SK-N-SH treated with all-trans-retinoic acid at 6 μM for 48 hours (cell line): ENCODE data around the gene LPIN2.
"Not testable (repeated sequence)": the region's sequence is repeated elsewhere in the genome, so short reads cannot be mapped to it uniquely, and the experiment has no call there.

Experiments
- CREB5 ChIP-seq: fragments of 250-450 bp; sonication (Bioruptor Pico); IDR thresholded peaks from 2 replicates; pipeline ENCODE4 v1.5.1; 2020; ENCODE audit warnings: low read depth, mild to moderate bottlenecking, moderate library complexity
- ISL1 ChIP-seq: fragments of 250-450 bp; sonication (Bioruptor Pico); IDR thresholded peaks from 2 replicates; pipeline ENCODE4 v2.1.2; 2022; ENCODE audit warnings: mild to moderate bottlenecking, moderate library complexity
- PPARA ChIP-seq: fragments of 250-450 bp; sonication (Bioruptor Pico); IDR thresholded peaks from 2 replicates; pipeline ENCODE4 v1.5.0; 2020; ENCODE audit warnings: mild to moderate bottlenecking, borderline replicate concordance
- ZFP3 ChIP-seq: fragments of 250-450 bp; sonication (Bioruptor Pico); IDR thresholded peaks from 2 replicates; pipeline ENCODE4 v1.5.0; 2020; ENCODE audit warnings: mild to moderate bottlenecking, moderate library complexity
- TF ChIP-seq, protein P1 (sequence below): fragments of 250-450 bp; sonication (Bioruptor Pico); IDR thresholded peaks from 2 replicates; pipeline ENCODE4 v1.8.0; 2020; ENCODE audit warnings: mild to moderate bottlenecking, moderate library complexity, borderline replicate concordance

DNA sequence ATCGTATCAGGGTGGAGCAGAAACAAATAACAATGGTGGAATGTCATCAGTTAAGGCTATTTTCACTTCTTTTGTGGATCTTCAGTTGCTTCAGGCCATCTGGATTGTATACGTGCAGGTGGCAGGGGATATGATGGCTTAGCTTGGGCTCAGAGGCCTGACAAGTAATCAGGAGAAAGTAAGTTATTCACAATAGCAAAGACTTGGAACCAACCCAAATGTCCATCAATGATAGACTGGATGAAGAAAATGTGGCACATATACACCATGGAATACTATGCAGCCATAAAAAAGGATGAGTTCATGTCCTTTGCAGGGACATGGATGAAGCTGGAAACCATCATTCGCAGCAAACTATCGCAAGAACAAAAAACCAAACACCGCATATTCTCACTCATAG lies 10.7 kb upstream of the LPIN2 start:
- TF ChIP-seq ISL1 (CRISPR knock-in tag); CREB5; ZFP3 (CRISPR knock-in tag); PPARA (CRISPR knock-in tag): not testable (repeated sequence)
- TF ChIP-seq, protein P1, sequence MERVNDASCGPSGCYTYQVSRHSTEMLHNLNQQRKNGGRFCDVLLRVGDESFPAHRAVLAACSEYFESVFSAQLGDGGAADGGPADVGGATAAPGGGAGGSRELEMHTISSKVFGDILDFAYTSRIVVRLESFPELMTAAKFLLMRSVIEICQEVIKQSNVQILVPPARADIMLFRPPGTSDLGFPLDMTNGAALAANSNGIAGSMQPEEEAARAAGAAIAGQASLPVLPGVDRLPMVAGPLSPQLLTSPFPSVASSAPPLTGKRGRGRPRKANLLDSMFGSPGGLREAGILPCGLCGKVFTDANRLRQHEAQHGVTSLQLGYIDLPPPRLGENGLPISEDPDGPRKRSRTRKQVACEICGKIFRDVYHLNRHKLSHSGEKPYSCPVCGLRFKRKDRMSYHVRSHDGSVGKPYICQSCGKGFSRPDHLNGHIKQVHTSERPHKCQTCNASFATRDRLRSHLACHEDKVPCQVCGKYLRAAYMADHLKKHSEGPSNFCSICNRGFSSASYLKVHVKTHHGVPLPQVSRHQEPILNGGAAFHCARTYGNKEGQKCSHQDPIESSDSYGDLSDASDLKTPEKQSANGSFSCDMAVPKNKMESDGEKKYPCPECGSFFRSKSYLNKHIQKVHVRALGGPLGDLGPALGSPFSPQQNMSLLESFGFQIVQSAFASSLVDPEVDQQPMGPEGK, result not testable (repeated sequence)
